ENCODE measurements around the gene VPS33B.

VPS33B gene

GRCh38 chr15:90986790-90987507 lies 35.4 kb downstream of the VPS33B start:
- DNase-seq (ENCODE audit: low read depth in 2 of 2, low spot score in 1 of 2) = no peak

GRCh38 chr15:90982135-90982534 lies 40.3 kb downstream of the VPS33B start:
- DNase-seq (ENCODE audit: low read depth in 2 of 2, low spot score in 1 of 2) = no peak

- DNase-seq (ENCODE audit: low read depth in 2 of 2, low spot score in 1 of 2) = no peak
These were observed 40.7 kb downstream of the VPS33B start for GRCh38 chr15:90981681-90982080.

GRCh38 chr15:90979582-90979981 lies 42.8 kb downstream of the VPS33B start:
- DNase-seq (ENCODE audit: low read depth in 2 of 2, low spot score in 1 of 2) = no peak

- no peak for DNase-seq (ENCODE audit: low read depth in 2 of 2, low spot score in 1 of 2)
These were observed 48.2 kb downstream of the VPS33B start for GRCh38 chr15:90974216-90974615.

- DNase-seq (ENCODE audit: low read depth in 2 of 2, low spot score in 1 of 2) = no peak
These were observed 50.3 kb downstream of the VPS33B start for GRCh38 chr15:90972133-90972532.

GRCh38 chr15:90970274-90970673 lies 52.1 kb downstream of the VPS33B start:
- DNase-seq (ENCODE audit: low read depth in 2 of 2, low spot score in 1 of 2) = no peak

- DNase-seq (ENCODE audit: low read depth in 2 of 2, low spot score in 1 of 2) = no peak
These were observed 54.0 kb downstream of the VPS33B start for GRCh38 chr15:90968434-90968833.

GRCh38 chr15:90967206-90967605 lies 55.2 kb downstream of the VPS33B start:
- DNase-seq (ENCODE audit: low read depth in 2 of 2, low spot score in 1 of 2) = no peak

- no peak for DNase-seq (ENCODE audit: low read depth in 2 of 2, low spot score in 1 of 2)
These were observed 56.1 kb downstream of the VPS33B start for GRCh38 chr15:90966262-90966661.

- DNase-seq (ENCODE audit: low read depth in 2 of 2, low spot score in 1 of 2) = no peak
These were observed 60.4 kb downstream of the VPS33B start for GRCh38 chr15:90962021-90962420.

GRCh38 chr15:90960298-90961091 lies 61.9 kb downstream of the VPS33B start:
- no peak for DNase-seq (ENCODE audit: low read depth in 2 of 2, low spot score in 1 of 2)

GRCh38 chr15:90959894-90960293 lies 62.5 kb downstream of the VPS33B start:
- no peak for DNase-seq (ENCODE audit: low read depth in 2 of 2, low spot score in 1 of 2)

- DNase-seq (ENCODE audit: low read depth in 2 of 2, low spot score in 1 of 2) = no peak
These were observed 63.3 kb downstream of the VPS33B start for GRCh38 chr15:90959028-90959595.

GRCh38 chr15:90957791-90958190 lies 64.6 kb downstream of the VPS33B start:
- DNase-seq (ENCODE audit: low read depth in 2 of 2, low spot score in 1 of 2) = no peak

- DNase-seq (ENCODE audit: low read depth in 2 of 2, low spot score in 1 of 2) = no peak
These were observed 65.2 kb downstream of the VPS33B start for GRCh38 chr15:90957031-90957790.

GRCh38 chr15:90956274-90957030 lies 65.9 kb downstream of the VPS33B start:
- DNase-seq (ENCODE audit: low read depth in 2 of 2, low spot score in 1 of 2) = peak; percentile 19 to 24

- DNase-seq (ENCODE audit: low read depth in 2 of 2, low spot score in 1 of 2) = no peak
These were observed 66.6 kb downstream of the VPS33B start for GRCh38 chr15:90955624-90956273.

- DNase-seq (ENCODE audit: low read depth in 2 of 2, low spot score in 1 of 2) = peak; percentile 72 to 80
These were observed 67.4 kb downstream of the VPS33B start, which contains the start of gene RCCD1 for GRCh38 chr15:90954712-90955623. TSS of gene RCCD1 (plus strand) at chr15:90954884. CDS start at chr15:90956735, 1,851 bp downstream.
